Measurements from ENCODE around the gene SF3A1.

DNA sequence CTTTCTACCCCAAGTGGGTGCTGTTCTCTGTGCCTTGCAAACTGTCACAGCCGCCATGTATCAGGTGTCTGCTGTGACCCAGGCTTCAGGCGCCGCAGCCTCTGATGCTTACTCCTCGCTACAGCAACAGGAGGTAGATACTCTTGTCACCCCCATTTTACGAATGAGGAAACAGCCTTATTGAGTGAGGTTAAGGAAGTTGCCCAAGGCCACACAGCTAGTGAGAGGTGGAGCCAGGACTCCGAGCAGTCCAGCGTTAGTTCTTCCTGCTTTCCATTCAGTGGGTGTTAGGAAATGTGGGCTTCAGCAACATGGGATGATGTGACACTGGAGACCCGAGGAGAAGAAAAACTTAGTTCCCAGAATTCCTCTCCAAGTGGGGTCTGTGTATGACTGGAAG, 16.2 kb upstream of the SF3A1 start:
- TF ChIP-seq CTCF (IDR thresholded peaks at IDR 0.05) (no peak), NFE2L1 (CRISPR knock-in tag; IDR thresholded peaks at IDR 0.05) (no peak), RELA (CRISPR knock-in tag; IDR thresholded peaks at IDR 0.05; ENCODE audit: borderline replicate concordance) (no peak), ATF6 (CRISPR knock-in tag; IDR thresholded peaks at IDR 0.05) (no peak), NR1H2 (CRISPR knock-in tag; IDR thresholded peaks at IDR 0.05) (no peak), JUN (CRISPR knock-in tag; IDR thresholded peaks at IDR 0.05) (no peak), E2F5 (CRISPR knock-in tag; IDR thresholded peaks at IDR 0.05) (no peak), NR2C2 (CRISPR knock-in tag; IDR thresholded peaks at IDR 0.05) (no peak), CBFB (CRISPR knock-in tag; IDR thresholded peaks at IDR 0.05; ENCODE audit: low read depth) (no peak)
- TF ChIP-seq, protein P1, sequence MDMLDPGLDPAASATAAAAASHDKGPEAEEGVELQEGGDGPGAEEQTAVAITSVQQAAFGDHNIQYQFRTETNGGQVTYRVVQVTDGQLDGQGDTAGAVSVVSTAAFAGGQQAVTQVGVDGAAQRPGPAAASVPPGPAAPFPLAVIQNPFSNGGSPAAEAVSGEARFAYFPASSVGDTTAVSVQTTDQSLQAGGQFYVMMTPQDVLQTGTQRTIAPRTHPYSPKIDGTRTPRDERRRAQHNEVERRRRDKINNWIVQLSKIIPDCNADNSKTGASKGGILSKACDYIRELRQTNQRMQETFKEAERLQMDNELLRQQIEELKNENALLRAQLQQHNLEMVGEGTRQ (CRISPR knock-in tag; IDR thresholded peaks at IDR 0.05), result no peak
- TF ChIP-seq, protein P2, sequence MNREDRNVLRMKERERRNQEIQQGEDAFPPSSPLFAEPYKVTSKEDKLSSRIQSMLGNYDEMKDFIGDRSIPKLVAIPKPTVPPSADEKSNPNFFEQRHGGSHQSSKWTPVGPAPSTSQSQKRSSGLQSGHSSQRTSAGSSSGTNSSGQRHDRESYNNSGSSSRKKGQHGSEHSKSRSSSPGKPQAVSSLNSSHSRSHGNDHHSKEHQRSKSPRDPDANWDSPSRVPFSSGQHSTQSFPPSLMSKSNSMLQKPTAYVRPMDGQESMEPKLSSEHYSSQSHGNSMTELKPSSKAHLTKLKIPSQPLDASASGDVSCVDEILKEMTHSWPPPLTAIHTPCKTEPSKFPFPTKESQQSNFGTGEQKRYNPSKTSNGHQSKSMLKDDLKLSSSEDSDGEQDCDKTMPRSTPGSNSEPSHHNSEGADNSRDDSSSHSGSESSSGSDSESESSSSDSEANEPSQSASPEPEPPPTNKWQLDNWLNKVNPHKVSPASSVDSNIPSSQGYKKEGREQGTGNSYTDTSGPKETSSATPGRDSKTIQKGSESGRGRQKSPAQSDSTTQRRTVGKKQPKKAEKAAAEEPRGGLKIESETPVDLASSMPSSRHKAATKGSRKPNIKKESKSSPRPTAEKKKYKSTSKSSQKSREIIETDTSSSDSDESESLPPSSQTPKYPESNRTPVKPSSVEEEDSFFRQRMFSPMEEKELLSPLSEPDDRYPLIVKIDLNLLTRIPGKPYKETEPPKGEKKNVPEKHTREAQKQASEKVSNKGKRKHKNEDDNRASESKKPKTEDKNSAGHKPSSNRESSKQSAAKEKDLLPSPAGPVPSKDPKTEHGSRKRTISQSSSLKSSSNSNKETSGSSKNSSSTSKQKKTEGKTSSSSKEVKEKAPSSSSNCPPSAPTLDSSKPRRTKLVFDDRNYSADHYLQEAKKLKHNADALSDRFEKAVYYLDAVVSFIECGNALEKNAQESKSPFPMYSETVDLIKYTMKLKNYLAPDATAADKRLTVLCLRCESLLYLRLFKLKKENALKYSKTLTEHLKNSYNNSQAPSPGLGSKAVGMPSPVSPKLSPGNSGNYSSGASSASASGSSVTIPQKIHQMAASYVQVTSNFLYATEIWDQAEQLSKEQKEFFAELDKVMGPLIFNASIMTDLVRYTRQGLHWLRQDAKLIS (CRISPR knock-in tag; IDR thresholded peaks at IDR 0.05; ENCODE audit: borderline replicate concordance), result no peak
- TF ChIP-seq, protein P3, sequence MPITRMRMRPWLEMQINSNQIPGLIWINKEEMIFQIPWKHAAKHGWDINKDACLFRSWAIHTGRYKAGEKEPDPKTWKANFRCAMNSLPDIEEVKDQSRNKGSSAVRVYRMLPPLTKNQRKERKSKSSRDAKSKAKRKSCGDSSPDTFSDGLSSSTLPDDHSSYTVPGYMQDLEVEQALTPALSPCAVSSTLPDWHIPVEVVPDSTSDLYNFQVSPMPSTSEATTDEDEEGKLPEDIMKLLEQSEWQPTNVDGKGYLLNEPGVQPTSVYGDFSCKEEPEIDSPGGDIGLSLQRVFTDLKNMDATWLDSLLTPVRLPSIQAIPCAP (CRISPR knock-in tag; IDR thresholded peaks at IDR 0.05), result no peak
- TF ChIP-seq, protein P4, sequence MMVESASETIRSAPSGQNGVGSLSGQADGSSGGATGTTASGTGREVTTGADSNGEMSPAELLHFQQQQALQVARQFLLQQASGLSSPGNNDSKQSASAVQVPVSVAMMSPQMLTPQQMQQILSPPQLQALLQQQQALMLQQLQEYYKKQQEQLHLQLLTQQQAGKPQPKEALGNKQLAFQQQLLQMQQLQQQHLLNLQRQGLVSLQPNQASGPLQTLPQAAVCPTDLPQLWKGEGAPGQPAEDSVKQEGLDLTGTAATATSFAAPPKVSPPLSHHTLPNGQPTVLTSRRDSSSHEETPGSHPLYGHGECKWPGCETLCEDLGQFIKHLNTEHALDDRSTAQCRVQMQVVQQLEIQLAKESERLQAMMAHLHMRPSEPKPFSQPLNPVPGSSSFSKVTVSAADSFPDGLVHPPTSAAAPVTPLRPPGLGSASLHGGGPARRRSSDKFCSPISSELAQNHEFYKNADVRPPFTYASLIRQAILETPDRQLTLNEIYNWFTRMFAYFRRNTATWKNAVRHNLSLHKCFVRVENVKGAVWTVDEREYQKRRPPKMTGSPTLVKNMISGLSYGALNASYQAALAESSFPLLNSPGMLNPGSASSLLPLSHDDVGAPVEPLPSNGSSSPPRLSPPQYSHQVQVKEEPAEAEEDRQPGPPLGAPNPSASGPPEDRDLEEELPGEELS (CRISPR knock-in tag; IDR thresholded peaks at IDR 0.05), result no peak
- TF ChIP-seq, protein P5, sequence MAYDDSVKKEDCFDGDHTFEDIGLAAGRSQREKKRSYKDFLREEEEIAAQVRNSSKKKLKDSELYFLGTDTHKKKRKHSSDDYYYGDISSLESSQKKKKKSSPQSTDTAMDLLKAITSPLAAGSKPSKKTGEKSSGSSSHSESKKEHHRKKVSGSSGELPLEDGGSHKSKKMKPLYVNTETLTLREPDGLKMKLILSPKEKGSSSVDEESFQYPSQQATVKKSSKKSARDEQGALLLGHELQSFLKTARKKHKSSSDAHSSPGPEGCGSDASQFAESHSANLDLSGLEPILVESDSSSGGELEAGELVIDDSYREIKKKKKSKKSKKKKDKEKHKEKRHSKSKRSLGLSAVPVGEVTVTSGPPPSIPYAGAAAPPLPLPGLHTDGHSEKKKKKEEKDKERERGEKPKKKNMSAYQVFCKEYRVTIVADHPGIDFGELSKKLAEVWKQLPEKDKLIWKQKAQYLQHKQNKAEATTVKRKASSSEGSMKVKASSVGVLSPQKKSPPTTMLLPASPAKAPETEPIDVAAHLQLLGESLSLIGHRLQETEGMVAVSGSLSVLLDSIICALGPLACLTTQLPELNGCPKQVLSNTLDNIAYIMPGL (CRISPR knock-in tag; IDR thresholded peaks at IDR 0.05), result no peak
